GM19455 (cell line): ENCODE measurements around the gene SYNJ2.

Source experiments
- ATAC-seq: cut with Tn5 transposase; IDR thresholded peaks from one replicate; pipeline ENCODE4 v1.9.1; 2021; ENCODE audit not compliant: unreplicated experiment

The SYNJ2 gene

GRCh38 chr6:157978021-157978783 lies 3.5 kb upstream of the SYNJ2 start:
- no peak for ATAC-seq

DNA sequence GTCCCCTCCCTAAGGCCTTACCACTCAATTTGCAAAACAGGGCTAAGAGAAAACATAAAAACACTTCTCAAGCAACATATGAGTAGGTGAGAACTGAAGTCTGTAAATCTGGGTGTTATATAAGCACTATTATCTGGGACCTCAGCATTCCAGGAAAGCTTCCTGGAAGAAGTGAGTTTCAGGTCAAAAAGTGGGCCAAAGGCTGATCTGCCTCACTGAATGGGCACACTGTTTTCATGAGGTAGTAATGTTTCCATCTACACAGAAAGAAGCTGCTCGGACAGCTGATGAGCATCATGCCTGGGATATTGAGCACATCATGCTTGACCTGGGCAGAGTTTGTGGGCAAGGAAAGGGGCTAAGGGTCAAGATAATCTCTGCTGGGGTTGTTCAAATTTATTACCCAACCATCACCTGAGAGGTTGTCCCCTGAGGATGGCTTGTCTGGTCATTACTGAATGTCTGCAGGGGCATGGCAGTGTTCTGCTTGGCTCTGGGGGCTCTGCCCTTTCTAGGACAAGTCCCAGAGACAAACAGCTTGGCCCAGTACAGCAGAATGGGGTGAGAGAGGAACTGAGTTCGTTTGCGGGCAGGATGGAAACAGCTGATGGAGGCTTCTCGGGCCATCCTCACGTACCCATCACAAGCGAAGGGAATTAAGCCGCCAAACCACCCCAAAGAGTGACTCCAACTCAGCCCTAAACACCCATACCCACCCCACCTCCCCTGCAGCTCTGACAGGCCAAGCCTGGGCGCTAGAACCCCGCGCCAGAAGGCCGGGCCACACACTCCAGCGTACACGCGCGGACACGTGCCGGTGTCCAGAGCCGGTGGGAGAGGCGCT lies 1.2 kb upstream of the SYNJ2 start:
- no peak for ATAC-seq

DNA sequence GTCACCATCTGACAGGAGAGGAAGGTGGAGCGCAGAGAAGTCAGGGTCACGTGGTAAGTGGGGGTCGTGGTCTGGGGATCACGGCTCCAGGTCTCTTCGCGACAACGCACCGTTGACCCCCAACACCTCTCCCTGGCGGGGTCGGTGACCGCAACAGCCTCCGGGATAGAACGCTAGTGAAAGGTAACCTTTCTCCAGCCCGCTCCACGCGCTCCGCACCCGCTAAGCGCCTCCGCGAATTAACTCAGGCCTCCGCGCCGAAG lies 600 bp upstream of the SYNJ2 start:
- peak; percentile 20 for ATAC-seq

GRCh38 chr6:157982102-157982562 lies 469 bp downstream of the SYNJ2 start:
- peak; percentile 45 for ATAC-seq

DNA sequence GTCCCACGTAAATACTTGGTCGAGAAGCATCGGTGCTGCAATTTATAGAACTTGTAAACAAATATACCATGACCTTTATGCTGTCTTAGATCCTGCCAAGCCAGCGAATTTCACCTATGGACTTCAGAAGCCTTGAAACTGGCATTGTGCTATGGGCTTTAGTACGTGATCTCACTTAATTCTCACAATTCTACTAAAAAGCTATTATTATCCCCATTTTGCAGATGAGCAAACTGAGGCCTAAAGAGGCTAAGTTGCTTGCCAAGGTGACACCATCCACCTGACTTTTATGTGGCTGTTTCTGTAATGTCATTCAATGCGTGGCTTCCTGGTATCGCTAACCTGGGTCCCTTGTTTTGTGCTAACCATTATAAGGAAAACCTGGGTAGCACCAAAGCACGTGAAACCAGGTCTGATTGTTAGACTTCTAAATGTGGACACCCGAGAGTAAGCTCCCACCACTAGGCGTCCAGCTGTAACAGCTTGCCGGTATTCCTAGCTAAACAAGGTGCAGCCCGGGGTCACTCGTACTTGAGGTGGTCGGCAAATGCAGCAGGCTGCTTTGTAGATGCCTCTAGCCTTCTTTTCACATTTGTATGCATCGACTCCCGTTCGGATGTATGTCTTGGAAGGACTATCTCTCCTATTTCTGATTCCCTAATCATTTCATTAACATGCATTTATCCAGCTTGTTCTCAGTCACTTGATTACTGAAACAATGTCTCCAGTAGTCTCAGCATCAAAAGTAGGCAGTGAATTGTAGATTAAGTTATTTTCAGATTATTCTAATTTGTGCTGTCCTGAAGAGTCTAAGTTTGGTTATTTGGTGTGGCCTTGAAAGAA lies 1.1 kb downstream of the SYNJ2 start:
- ATAC-seq, result no peak

DNA sequence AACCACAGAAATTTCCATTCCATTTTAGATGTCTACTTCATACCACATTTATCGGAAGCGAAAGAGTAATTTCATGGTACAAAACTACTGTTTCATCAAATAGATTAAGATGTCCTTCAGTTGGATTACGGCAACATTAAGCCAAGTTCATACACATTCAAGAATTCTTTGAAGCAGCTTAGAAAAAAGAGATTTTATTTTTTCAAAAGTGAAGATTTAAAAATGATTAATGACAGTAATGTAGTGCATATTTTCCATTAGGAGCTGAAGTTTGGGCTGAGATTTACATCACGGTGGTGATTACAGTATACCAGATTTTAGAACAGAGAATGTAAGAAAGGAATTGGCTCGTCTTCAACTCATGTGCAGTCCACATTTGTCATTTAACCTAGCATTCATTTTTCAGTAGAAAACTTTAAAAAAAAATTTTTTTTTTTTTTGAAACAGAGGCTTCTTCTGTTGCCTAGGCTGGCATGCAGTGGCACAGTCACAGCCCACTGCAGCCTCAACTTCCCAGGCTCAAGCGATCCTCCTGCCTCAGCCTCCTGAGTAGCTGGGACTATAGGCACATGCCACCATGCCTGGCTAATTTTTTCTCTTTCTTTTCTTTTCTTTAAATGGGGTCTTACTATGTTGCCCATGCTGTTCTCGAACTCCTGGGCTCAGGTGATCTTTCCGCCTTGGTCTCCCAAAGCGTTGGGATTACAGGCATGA lies 1.9 kb downstream of the SYNJ2 start:
- no peak for ATAC-seq

DNA sequence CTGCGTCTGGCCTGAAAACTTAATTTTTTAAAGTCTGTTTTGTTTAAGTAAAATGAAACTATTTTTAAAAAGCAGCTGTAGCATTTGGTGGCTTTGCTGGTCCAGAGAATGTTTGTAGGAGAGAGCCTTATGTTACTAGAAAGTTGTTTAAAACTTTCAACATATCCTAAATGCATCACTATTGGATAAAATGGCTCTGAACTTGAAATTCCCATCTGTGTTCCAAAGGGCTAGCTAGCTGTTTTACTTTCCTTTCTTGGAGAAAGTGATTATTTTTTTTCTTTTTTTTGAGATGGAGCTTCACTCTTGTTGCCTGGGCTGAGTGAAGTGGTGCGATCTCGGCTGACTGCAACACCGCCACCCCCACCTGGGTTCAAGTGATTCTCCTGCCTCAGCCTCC lies 2.5 kb downstream of the SYNJ2 start:
- ATAC-seq, result no peak

GRCh38 chr6:157984686-157985225 lies 3.1 kb downstream of the SYNJ2 start:
- no peak for ATAC-seq

DNA sequence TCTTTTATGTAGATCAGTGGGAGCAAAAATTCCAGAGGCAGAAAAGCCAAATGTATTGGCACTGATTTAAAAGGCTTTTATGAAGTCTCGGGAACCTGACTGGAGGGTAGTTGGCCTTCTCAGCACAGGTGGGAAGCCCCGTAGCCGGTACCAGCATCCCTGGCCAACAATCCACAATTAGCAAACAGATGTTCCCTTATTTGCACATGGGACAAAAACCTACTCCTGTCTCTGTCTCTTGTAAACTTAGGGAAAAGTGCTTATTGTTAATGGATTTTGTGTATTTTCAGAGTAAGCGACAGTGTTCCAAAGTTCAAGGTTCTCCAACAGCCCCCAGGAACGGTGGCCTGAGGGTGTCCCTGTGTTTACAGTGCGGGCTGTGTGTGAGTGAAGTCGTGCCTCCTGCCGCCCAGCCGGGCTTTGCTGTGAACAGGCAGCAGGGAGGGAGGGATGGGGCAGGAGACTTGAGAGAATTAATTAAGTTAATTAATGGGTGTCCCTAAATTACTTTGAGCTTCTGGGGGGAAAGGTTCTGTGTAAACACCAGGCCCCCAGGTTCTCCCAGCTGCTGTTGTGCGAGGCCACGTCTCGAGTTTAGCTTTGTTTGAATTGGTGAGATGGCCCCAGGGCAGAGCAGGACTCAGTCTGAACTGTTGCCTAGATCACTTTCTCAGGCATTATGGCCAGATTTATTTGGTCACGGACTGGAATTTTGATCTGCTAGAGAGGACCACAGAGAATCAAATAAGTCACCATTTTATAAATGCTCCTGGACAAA lies 3.9 kb downstream of the SYNJ2 start:
- ATAC-seq, result no peak

DNA sequence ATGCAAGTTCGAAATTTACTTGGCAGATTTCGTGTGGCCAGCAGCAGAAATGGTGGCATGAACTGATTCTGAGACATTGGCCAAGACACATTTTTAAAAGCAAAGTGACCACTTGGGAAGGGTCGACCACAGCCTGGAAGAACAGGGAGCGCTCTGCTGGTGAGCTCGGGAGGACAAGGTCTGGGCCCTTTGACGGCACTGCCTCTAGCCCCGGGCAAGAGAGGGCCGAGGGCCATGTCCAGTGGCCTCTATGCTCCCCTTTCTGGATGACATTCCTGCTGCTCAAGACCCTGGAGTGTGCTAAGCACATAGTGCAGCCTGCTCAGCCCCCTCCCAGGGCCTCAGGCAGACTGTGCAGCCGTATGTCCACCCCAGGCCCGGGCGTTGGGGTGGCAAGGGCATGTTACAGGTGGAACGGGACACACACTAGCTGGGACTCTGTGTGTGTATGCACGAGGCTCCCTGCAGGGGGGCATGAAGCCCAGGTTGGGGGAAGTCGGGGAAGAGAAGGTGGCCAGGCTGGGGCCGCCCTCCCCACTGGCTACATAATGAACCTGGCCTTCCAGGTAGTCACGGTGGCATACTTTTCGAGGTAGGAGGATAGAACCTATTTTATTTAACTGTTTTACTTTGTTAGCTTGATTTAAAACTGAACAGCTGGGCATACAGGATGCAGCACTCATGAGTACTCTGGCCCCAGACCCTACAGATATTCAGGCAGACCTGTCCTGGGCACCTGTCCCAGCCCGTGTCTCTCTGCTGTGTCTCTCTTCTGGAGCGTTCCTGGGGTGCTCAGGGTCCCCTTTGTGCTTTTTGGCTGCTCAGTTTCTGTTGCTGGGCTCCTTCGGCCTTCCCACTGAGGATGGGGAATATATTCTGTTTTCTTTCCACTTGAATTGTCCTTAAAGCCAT lies 6.4 kb downstream of the SYNJ2 start:
- ATAC-seq, result no peak

- no peak for ATAC-seq
Measured at GRCh38 chr6:157988700-157989063, 7.0 kb downstream of the SYNJ2 start.

- ATAC-seq, result no peak
Measured at GRCh38 chr6:157989541-157990289, 8.1 kb downstream of the SYNJ2 start.

GRCh38 chr6:157990321-157991066 lies 8.8 kb downstream of the SYNJ2 start:
- no peak for ATAC-seq

DNA sequence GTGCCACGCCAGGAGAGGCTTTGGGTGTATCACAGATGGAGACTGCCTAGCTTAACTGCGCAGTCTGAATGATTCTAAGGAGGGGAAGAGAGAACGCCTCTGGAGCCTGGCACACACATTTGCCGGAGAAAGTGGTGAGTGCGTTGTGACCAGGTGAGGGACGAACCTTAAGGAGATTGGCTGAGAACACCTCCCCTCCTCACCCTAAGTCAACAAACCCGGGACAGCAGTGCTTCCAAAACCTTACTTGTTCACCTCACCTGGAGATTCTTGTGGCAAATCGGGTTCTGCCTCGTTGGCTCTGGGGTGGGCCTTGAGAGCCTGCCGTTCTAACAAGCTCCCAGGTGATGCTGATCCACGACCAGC lies 9.4 kb downstream of the SYNJ2 start:
- ATAC-seq, result no peak

GRCh38 chr6:157993076-157993475 lies 11.4 kb downstream of the SYNJ2 start:
- no peak for ATAC-seq

DNA sequence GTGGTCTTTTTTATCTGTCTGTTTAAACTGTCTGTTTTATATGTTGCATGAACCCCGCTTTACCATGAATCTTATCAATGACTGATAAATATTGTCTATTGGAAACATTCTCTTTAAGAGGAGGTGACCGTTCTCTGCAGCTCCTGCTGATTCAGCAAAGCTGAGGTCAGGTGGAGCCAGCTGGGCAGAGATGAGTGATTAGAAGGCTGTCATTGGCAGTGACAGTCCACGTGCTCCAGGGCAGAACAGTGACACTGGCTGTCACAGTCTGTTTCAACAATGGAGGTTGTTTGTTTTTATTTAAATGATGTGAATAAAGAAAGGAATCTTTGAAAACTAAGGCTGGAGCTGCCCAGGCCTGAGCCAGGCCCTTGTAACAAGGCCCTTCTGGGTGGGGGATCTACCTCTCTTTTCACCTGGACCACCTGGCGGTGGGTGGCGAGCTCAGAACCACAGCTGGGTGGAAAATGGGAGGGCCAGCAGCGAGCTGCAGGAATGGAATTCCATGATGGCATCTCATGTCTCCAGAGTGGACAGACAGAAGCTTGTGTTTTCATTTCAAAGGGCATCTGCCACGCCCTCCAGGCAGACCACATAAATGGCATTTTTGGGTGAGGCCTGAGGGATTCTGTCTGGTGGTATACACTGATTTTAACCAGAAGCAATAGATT lies 12.6 kb downstream of the SYNJ2 start:
- ATAC-seq, result no peak

- no peak for ATAC-seq
Measured at GRCh38 chr6:157995458-157995857, 13.8 kb downstream of the SYNJ2 start.
